ENCODE measurements around the gene CFAP61. TPM values are rescaled to one million over a fixed set of nuclear protein-coding genes. Genes with fewer than 3 reads are reported as not detected.

Gene CFAP61
- total RNA-seq, 1 donor from 2014 or later = not detected

DNA sequence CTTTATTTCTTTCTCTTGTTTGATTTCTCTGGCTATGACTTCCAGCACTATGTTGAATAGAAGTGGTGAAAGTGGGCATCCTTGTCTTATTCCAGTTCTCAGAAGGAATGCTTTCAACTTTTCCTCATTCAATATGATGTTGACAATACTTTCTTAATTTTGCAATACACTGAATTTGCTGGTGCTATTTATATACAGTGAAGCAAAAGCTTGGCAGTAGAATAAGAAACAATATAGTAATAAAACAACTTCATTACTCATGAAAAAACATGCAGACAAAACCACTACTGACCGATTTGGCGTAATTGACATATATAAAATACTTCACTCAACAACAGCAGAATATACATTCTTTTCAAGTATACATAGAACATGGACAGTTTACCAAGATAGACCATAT is 96.4 kb downstream of the CFAP61 start:
- H3K27ac ChIP-seq = no peak overlapping the region
- no peak for TF ChIP-seq CTCF (IDR thresholded peaks at IDR 0.05)
- no peak for DNase-seq (ENCODE audit: low spot score in 2 of 2)
- intact Hi-C loops (cut with DNase I) = no loop called here
- no peaks in the 10 kb centered on the region for H3K27me3 ChIP-seq
- H3K36me3 ChIP-seq = no peaks in the 10 kb centered on the region
- peaks cover 5 to 7% of the 10 kb centered on the region in 2 donors for H3K9me3 ChIP-seq
- H3K4me1 ChIP-seq = no peaks in the 10 kb centered on the region
- H3K4me3 ChIP-seq = no peak overlapping the region

DNA sequence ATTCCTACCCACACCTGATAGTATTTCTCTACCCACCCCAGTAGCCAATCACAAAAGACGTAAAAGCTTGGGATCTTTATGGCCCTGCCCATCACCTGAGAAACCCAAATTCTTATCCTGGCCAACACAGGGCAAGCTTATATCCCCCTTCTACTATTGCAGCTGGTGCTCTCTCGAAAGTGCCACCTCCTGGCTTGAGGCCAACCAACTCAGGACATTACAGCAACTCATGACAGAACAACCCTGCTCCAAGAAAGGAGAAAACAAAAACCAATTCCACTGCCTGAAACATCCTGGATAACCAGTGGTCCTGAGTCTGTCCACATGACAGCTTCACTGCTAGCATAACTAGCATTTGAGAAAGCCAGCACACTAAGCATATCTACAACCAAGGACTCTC is 97.9 kb downstream of the CFAP61 start:
- no peak overlapping the region for H3K27ac ChIP-seq
- no peak overlapping the region for H3K4me3 ChIP-seq
- no peaks in the 10 kb centered on the region for H3K27me3 ChIP-seq
- peaks cover 5 to 7% of the 10 kb centered on the region in 2 donors for H3K9me3 ChIP-seq
- H3K4me1 ChIP-seq = no peaks in the 10 kb centered on the region
- no peaks in the 10 kb centered on the region for H3K36me3 ChIP-seq
- DNase-seq (ENCODE audit: low spot score in 2 of 2) = no peak
- intact Hi-C loops (cut with DNase I) = no loop called here
- no peak for TF ChIP-seq CTCF (IDR thresholded peaks at IDR 0.05)

GRCh38 chr20:20160520-20160919 is 108.2 kb downstream of the CFAP61 start:
- intact Hi-C loops (cut with DNase I) = no loop called here
- Histone ChIP-seq H3K27ac (no peak overlapping the region), H3K4me3 (no peak overlapping the region), H3K27me3 (no peaks in the 10 kb centered on the region), H3K9me3 (no peaks in the 10 kb centered on the region), H3K36me3 (no peaks in the 10 kb centered on the region), H3K4me1 (no peaks in the 10 kb centered on the region)
- DNase-seq (ENCODE audit: low spot score in 2 of 2) = no peak
- TF ChIP-seq CTCF (IDR thresholded peaks at IDR 0.05) = no peak

DNA sequence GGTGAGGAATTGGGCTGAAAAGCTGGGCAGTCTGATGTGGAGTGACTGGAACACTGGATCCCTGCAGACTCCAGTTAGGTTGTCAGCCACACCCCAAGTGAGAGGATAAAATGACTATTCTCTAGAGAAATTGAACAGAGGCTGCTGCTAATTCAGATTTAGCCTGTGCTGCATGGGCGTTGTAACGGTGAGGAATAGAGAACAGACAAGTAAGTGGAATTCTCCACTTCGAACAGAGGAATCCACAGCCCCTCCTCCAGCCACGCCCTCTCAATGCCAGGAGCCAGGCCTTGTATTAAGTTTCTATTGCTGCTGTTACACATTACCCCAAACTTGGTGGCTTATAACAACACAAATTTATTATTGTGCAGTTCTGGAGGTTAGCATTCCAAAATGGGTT is 109.3 kb downstream of the CFAP61 start:
- no peaks in the 10 kb centered on the region for H3K9me3 ChIP-seq
- H3K4me3 ChIP-seq = no peak overlapping the region
- intact Hi-C loops (cut with DNase I) = no loop called here
- H3K27ac ChIP-seq = no peak overlapping the region
- no peaks in the 10 kb centered on the region for H3K36me3 ChIP-seq
- DNase-seq (ENCODE audit: low spot score in 2 of 2) = no peak
- no peaks in the 10 kb centered on the region for H3K27me3 ChIP-seq
- H3K4me1 ChIP-seq = no peaks in the 10 kb centered on the region
- no peak for TF ChIP-seq CTCF (IDR thresholded peaks at IDR 0.05)

DNA sequence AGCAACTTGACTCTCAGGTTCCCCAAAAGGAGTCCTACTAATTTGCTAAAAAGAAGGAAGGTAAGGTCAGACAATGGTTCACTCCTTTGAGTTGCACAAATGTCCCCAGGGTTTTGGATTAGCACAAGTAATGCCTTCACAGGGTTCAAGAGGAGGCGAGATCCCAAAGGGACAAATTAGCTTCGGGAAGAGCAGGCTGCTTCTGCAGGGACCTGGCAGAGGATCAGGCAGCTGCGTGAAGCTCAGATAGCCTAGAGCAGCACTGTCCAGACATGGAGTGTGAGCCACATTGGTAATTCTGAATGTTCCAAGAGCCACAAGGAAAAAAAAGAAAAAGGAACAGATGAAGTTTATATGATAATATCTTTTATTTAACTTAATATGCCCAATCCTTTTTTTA is 115.4 kb downstream of the CFAP61 start:
- H3K4me1 ChIP-seq = no peaks in the 10 kb centered on the region
- no peak overlapping the region for H3K4me3 ChIP-seq
- H3K36me3 ChIP-seq = no peaks in the 10 kb centered on the region
- no peak for DNase-seq (ENCODE audit: low spot score in 2 of 2)
- H3K27ac ChIP-seq = no peak overlapping the region
- intact Hi-C loops (cut with DNase I) = no loop called here
- TF ChIP-seq CTCF (IDR thresholded peaks at IDR 0.05) = no peak
- no peaks in the 10 kb centered on the region for H3K27me3 ChIP-seq
- H3K9me3 ChIP-seq = no peaks in the 10 kb centered on the region

- Histone ChIP-seq H3K9me3 (no peaks in the 10 kb centered on the region), H3K4me3 (no peak overlapping the region), H3K36me3 (no peaks in the 10 kb centered on the region), H3K27ac (no peak overlapping the region), H3K27me3 (no peaks in the 10 kb centered on the region), H3K4me1 (no peaks in the 10 kb centered on the region)
- TF ChIP-seq CTCF (IDR thresholded peaks at IDR 0.05) = no peak
- intact Hi-C loops (cut with DNase I) = no loop called here
- no peak for DNase-seq (ENCODE audit: low spot score in 2 of 2)
Observed at GRCh38 chr20:20173254-20173653, 120.9 kb downstream of the CFAP61 start.

Measured in ascending aorta (tissue), 2 donors.